H9 (cell line): ENCODE data around the gene RBL1. TPM values are rescaled to one million over a fixed set of nuclear protein-coding genes. Genes with fewer than 3 reads are reported as not detected.

Experiments
- DNase-seq: peaks from one replicate; pipeline ENCODE4 v3.0.0-alpha.2; 2017
- H2AFZ ChIP-seq: one replicate; pipeline ENCODE4 v1.6.1; 2013; ENCODE audit warnings: mild to moderate bottlenecking, low read length, control low read depth, moderate library complexity
- H2AK5ac ChIP-seq: 2 replicates; pipeline ENCODE4 v1.6.1; 2013; ENCODE audit warnings: low read length, control low read depth, mixed read lengths; ENCODE audit not compliant: insufficient read length
- H2BK120ac ChIP-seq: one replicate; pipeline ENCODE4 v1.6.1; 2013; ENCODE audit warnings: low read depth, mild to moderate bottlenecking, low read length, control low read depth, inconsistent platforms; ENCODE audit not compliant: poor library complexity, severe bottlenecking
- H2BK12ac ChIP-seq: 2 replicates; pipeline ENCODE4 v1.6.1; 2013; ENCODE audit warnings: low read length, control low read depth, mixed read lengths, low read depth; ENCODE audit not compliant: insufficient read length
- H2BK15ac ChIP-seq: 2 replicates; pipeline ENCODE4 v1.6.1; 2013; ENCODE audit warnings: low read depth, low read length, control low read depth
- H2BK20ac ChIP-seq: one replicate; pipeline ENCODE4 v1.6.1; 2013; ENCODE audit warnings: low read depth, mild to moderate bottlenecking, low read length, control low read depth, inconsistent platforms; ENCODE audit not compliant: poor library complexity, severe bottlenecking
- H2BK5ac ChIP-seq: 2 replicates; pipeline ENCODE4 v1.6.1; 2013; ENCODE audit warnings: low read length, control low read depth, mixed read lengths; ENCODE audit not compliant: insufficient read length
- H3K14ac ChIP-seq: 2 replicates; pipeline ENCODE4 v1.6.1; 2013; ENCODE audit warnings: low read length, control low read depth; ENCODE audit not compliant: insufficient read depth
- H3K18ac ChIP-seq: 2 replicates; pipeline ENCODE4 v1.6.1; 2013; ENCODE audit warnings: low read depth, mild to moderate bottlenecking, mixed read lengths, low read length, control low read depth; ENCODE audit not compliant: insufficient read length
- H3K23ac ChIP-seq: 2 replicates; pipeline ENCODE4 v1.6.1; 2013; ENCODE audit warnings: low read length, control low read depth, mixed read lengths, low read depth; ENCODE audit not compliant: insufficient read length
- H3K23me2 ChIP-seq: 2 replicates; pipeline ENCODE4 v1.6.1; 2013; ENCODE audit warnings: low read depth, mild to moderate bottlenecking, mixed read lengths, low read length, control low read depth; ENCODE audit not compliant: insufficient read length, poor library complexity, severe bottlenecking
- H3K27ac ChIP-seq: 2 replicates; pipeline ENCODE4 v1.5.1; 2013; ENCODE audit warnings: low read length, control low read depth, mixed read lengths, low read depth; ENCODE audit not compliant: insufficient read length
- H3K27me3 ChIP-seq: 2 replicates; pipeline ENCODE4 v1.6.1; 2013; ENCODE audit warnings: low read length, control low read depth, inconsistent platforms; ENCODE audit not compliant: insufficient read depth
- H3K4ac ChIP-seq: 2 replicates; pipeline ENCODE4 v1.6.1; 2013; ENCODE audit warnings: low read depth, mild to moderate bottlenecking, control low read depth, inconsistent platforms, low read length, moderate library complexity
- H3K4me1 ChIP-seq: 2 replicates; pipeline ENCODE4 v1.6.1; 2013; ENCODE audit warnings: low read length, control low read depth, inconsistent platforms; ENCODE audit not compliant: insufficient read depth
- H3K4me2 ChIP-seq: 2 replicates; pipeline ENCODE4 v1.6.1; 2013; ENCODE audit warnings: low read length, control low read depth, mixed read lengths; ENCODE audit not compliant: insufficient read length, insufficient read depth
- H3K56ac ChIP-seq: 2 replicates; pipeline ENCODE4 v1.6.1; 2013; ENCODE audit warnings: low read depth, mild to moderate bottlenecking, mixed read lengths, low read length, control low read depth; ENCODE audit not compliant: insufficient read length
- H3K79me1 ChIP-seq: 2 replicates; pipeline ENCODE4 v1.6.1; 2013; ENCODE audit warnings: low read depth, mild to moderate bottlenecking, moderate library complexity, low read length, control low read depth, inconsistent platforms; ENCODE audit not compliant: insufficient read depth, poor library complexity, severe bottlenecking
- H3K79me2 ChIP-seq: 2 replicates; pipeline ENCODE4 v1.6.1; 2013; ENCODE audit warnings: low read length, control low read depth, inconsistent platforms; ENCODE audit not compliant: insufficient read depth
- H3K9ac ChIP-seq: 2 replicates; pipeline ENCODE4 v1.6.1; 2013; ENCODE audit warnings: low read length, control low read depth, mixed read lengths; ENCODE audit not compliant: insufficient read length; ENCODE audit errors: extremely low read depth
- H3K9me3 ChIP-seq: one replicate; pipeline ENCODE4 v1.6.1; 2013; ENCODE audit warnings: low read depth, low read length, inconsistent platforms; ENCODE audit not compliant: control insufficient read depth
- H3T11ph ChIP-seq: one replicate; pipeline ENCODE4 v1.6.1; 2013; ENCODE audit warnings: mild to moderate bottlenecking, low read length, control low read depth, inconsistent platforms
- H4K20me1 ChIP-seq: one replicate; pipeline ENCODE4 v1.6.1; 2013; ENCODE audit not compliant: control insufficient read depth, insufficient read length, insufficient read depth
- H4K5ac ChIP-seq: 2 replicates; pipeline ENCODE4 v1.6.1; 2013; ENCODE audit warnings: low read depth, mild to moderate bottlenecking, mixed read lengths, low read length, control low read depth; ENCODE audit not compliant: insufficient read length
- H4K8ac ChIP-seq: replicated peaks from 2 replicates; pipeline ENCODE4 v1.6.1; 2013; ENCODE audit warnings: low read length, control low read depth, mixed read lengths, low read depth; ENCODE audit not compliant: insufficient read length
- H4K91ac ChIP-seq: 2 replicates; pipeline ENCODE4 v1.6.1; 2013; ENCODE audit warnings: low read depth, mild to moderate bottlenecking, moderate library complexity, mixed read lengths, low read length, control low read depth; ENCODE audit not compliant: insufficient read length
- H3K27ac Mint-ChIP-seq, 3 experiments: 2 replicates in 2 of 3; 3 replicates in 1 of 3; pipeline ENCODE4 v1.8.0; 2020 to 2021; ENCODE audit warnings: mixed read lengths in 3 of 3, mild to moderate bottlenecking in 1 of 3, moderate library complexity in 1 of 3
- H3K27me3 Mint-ChIP-seq: 2 replicates; pipeline ENCODE4 v1.8.0; 2021; ENCODE audit warnings: low read depth, mild to moderate bottlenecking, moderate library complexity, mixed read lengths
- H3K36me3 Mint-ChIP-seq, 3 experiments: 2 replicates in 2 of 3; 3 replicates in 1 of 3; pipeline ENCODE4 v1.8.0; 2020 to 2021; ENCODE audit warnings: low read depth in 3 of 3, mixed read lengths in 3 of 3; ENCODE audit not compliant: insufficient read depth in 1 of 3
- H3K4me1 Mint-ChIP-seq, 2 experiments: 2 replicates each; pipeline ENCODE4 v1.8.0; 2020; ENCODE audit warnings: mixed read lengths in 2 of 2
- H3K4me3 Mint-ChIP-seq, 2 experiments: 2 replicates in 1 of 2; 3 replicates in 1 of 2; pipeline ENCODE4 v1.8.0; 2020 to 2021; ENCODE audit warnings: mild to moderate bottlenecking in 2 of 2, mixed read lengths in 2 of 2, moderate library complexity in 1 of 2
- H3K9me3 Mint-ChIP-seq, 2 experiments: 2 replicates in 1 of 2; 3 replicates in 1 of 2; pipeline ENCODE4 v1.8.0; 2020; ENCODE audit warnings: mild to moderate bottlenecking in 2 of 2, mixed read lengths in 2 of 2, moderate library complexity in 1 of 2
- WGBS: extraction: QIAGEN DNeasy Blood & Tissue Kit; methylation state at CpG from one replicate; pipeline ENCODE4 v1.1.7; 2013; ENCODE audit warnings: missing lambda C conversion rate, low lambda C conversion rate, mixed read lengths; ENCODE audit not compliant: insufficient read length; ENCODE audit errors: extremely low coverage; 5-methylcytosine and 5-hydroxymethylcytosine counted together
- total RNA-seq: library from RNA; stranded (reverse); gene quantifications from 2 replicates; pipeline ENCODE4 v1.2.1, GENCODE V29; 2021
- TF ChIP-seq, protein P1 (sequence below): fragments of 200-600 bp; sonication (generic); conservative IDR thresholded peaks from 3 replicates; pipeline ENCODE4 v1.8.0; 2021; ENCODE audit warnings: antibody characterized with exemption, mild to moderate bottlenecking

RBL1 gene
- total RNA-seq, 1 experiment from 2014 or later = 14.1 TPM

DNA sequence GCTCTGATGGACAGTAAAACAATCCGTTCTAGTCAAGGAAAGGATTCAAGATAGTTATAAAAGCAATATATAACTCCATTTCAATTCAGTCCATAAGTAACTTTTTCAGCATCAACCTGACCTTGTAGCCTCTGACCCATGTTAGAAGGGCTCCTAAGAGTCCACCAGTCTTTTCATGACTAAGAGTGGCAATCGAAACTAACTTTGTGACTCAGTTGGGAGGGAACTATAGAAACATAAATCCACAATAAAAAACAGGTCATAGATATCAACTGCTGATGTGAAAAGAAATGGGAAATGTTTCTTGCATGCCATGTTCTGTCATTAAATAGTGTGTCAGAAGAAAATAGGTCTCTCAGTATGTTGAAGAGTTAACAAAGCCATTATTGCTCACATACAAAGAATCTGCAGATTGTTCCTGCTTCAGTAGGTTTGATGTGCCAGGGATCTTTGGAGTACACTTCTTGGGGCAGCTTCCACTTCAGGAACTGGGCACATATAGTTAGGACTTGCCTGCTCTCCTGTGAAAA, 16.2 kb upstream of the RBL1 start:
- Histone ChIP-seq H2BK15ac (no peak overlapping the region), H3K9ac (no peak overlapping the region), H3K4ac (no peak overlapping the region), H3K79me2 (no peaks in the 10 kb centered on the region), H4K5ac (no peak overlapping the region), H3K18ac (no peak overlapping the region), H3K56ac (no peak overlapping the region), H3K23me2 (no peaks in the 10 kb centered on the region), H3K23ac (no peak overlapping the region), H2BK12ac (no peak overlapping the region), H3K27ac (no peak overlapping the region), H3K4me1 (no peaks in the 10 kb centered on the region), H4K20me1 (no peaks in the 10 kb centered on the region), H2BK20ac (no peak overlapping the region), H4K91ac (no peak overlapping the region), H2AK5ac (no peak overlapping the region), H2BK5ac (no peak overlapping the region), H3K9me3 (no peaks in the 10 kb centered on the region), H3K14ac (no peak overlapping the region), H3K79me1 (no peaks in the 10 kb centered on the region), H2AFZ (no peak overlapping the region), H3T11ph (no peak overlapping the region), H4K8ac (no peak overlapping the region), H2BK120ac (no peak overlapping the region), H3K4me2 (no peak overlapping the region), H3K27me3 (no peaks in the 10 kb centered on the region)
- Mint-ChIP-seq H3K27ac (no peak overlapping the region), H3K36me3 (no peaks in the 10 kb centered on the region), H3K27me3 (no peaks in the 10 kb centered on the region), H3K4me3 (no peak overlapping the region), H3K4me1 (no peaks in the 10 kb centered on the region), H3K9me3 (no peaks in the 10 kb centered on the region; a peak in 1 of 5 replicates)
- TF ChIP-seq, protein P1, sequence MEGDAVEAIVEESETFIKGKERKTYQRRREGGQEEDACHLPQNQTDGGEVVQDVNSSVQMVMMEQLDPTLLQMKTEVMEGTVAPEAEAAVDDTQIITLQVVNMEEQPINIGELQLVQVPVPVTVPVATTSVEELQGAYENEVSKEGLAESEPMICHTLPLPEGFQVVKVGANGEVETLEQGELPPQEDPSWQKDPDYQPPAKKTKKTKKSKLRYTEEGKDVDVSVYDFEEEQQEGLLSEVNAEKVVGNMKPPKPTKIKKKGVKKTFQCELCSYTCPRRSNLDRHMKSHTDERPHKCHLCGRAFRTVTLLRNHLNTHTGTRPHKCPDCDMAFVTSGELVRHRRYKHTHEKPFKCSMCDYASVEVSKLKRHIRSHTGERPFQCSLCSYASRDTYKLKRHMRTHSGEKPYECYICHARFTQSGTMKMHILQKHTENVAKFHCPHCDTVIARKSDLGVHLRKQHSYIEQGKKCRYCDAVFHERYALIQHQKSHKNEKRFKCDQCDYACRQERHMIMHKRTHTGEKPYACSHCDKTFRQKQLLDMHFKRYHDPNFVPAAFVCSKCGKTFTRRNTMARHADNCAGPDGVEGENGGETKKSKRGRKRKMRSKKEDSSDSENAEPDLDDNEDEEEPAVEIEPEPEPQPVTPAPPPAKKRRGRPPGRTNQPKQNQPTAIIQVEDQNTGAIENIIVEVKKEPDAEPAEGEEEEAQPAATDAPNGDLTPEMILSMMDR = no peak
- DNase-seq = no peak
- no CpG with 5 or more reads among the region's 2 CpGs for WGBS
